RWPE1 (cell line): Measurements from ENCODE around the gene PRR33.

Source experiments
- CTCF ChIA-PET: fragments of 350-600 bp; sonication (Branson Sonifier 250); formaldehyde crosslinking; extraction: SDS; loops from one replicate; lab custom pipeline; 2021; lab: Yijun Ruan, JAX
- POLR2A ChIA-PET: fragments of 400-600 bp; formaldehyde crosslinking; extraction: SDS; loops from one replicate; lab custom pipeline; 2020; ENCODE audit warnings: antibody characterized with exemption; ENCODE audit not compliant: low non-redundant PET; lab: Yijun Ruan, JAX
- DNase-seq: peaks from one replicate; pipeline ENCODE4 v3.0.0; 2012; ENCODE audit warnings: low spot score
- H3K27ac ChIP-seq: fragments of 450-650 bp; 2 replicates; pipeline ENCODE4 v1.5.1; 2017
- TF ChIP-seq, protein P1 (sequence below): fragments of 450-650 bp; conservative IDR thresholded peaks from 2 replicates; pipeline ENCODE4 v1.5.1; 2017; ENCODE audit warnings: low read depth, mild to moderate bottlenecking

The PRR33 gene

GRCh38 chr11:1844221-1845094, 47.2 kb downstream of the PRR33 start:
- peak overlapping the region; percentile 97 for H3K27ac ChIP-seq
- no peak for DNase-seq
- ChIA-PET POLR2A (no interaction called here), CTCF (no interaction called here)
- TF ChIP-seq, protein P1, sequence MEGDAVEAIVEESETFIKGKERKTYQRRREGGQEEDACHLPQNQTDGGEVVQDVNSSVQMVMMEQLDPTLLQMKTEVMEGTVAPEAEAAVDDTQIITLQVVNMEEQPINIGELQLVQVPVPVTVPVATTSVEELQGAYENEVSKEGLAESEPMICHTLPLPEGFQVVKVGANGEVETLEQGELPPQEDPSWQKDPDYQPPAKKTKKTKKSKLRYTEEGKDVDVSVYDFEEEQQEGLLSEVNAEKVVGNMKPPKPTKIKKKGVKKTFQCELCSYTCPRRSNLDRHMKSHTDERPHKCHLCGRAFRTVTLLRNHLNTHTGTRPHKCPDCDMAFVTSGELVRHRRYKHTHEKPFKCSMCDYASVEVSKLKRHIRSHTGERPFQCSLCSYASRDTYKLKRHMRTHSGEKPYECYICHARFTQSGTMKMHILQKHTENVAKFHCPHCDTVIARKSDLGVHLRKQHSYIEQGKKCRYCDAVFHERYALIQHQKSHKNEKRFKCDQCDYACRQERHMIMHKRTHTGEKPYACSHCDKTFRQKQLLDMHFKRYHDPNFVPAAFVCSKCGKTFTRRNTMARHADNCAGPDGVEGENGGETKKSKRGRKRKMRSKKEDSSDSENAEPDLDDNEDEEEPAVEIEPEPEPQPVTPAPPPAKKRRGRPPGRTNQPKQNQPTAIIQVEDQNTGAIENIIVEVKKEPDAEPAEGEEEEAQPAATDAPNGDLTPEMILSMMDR: no peak

- peak overlapping the region; percentile 97 for H3K27ac ChIP-seq
- ChIA-PET CTCF (no interaction called here), POLR2A (no interaction called here)
- TF ChIP-seq, protein P1: no peak
- DNase-seq: no peak
Measured at GRCh38 chr11:1843796-1844195, 47.9 kb downstream of the PRR33 start.

DNA sequence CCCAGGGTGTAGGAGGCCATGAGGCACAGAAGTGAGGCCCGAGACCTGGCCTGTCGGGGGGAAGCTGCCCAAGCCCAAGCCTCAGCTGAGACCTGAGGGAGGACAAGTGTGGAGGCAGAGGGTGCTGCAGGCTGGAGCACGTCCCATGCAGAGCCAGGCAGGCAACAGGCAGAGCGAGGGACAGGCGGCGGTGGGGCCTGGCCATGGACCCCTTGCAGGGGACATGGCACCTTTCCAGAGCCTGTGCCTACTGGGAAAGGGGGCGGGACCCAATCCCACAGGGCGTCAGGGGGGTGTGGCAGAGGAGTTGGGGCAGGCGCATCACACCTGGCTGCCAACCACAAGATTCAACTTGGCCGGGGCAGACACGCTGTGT, 48.6 kb downstream of the PRR33 start:
- H3K27ac ChIP-seq: peak overlapping the region; percentile 97
- ChIA-PET POLR2A (no interaction called here), CTCF (interaction anchor here (0.6 to 1.2 kb wide), 2 partner anchors 11 to 111 kb away, joined by 3 read pairs; no protein-coding TSS in a partner anchor)
- TF ChIP-seq, protein P1: no peak
- no peak for DNase-seq

DNA sequence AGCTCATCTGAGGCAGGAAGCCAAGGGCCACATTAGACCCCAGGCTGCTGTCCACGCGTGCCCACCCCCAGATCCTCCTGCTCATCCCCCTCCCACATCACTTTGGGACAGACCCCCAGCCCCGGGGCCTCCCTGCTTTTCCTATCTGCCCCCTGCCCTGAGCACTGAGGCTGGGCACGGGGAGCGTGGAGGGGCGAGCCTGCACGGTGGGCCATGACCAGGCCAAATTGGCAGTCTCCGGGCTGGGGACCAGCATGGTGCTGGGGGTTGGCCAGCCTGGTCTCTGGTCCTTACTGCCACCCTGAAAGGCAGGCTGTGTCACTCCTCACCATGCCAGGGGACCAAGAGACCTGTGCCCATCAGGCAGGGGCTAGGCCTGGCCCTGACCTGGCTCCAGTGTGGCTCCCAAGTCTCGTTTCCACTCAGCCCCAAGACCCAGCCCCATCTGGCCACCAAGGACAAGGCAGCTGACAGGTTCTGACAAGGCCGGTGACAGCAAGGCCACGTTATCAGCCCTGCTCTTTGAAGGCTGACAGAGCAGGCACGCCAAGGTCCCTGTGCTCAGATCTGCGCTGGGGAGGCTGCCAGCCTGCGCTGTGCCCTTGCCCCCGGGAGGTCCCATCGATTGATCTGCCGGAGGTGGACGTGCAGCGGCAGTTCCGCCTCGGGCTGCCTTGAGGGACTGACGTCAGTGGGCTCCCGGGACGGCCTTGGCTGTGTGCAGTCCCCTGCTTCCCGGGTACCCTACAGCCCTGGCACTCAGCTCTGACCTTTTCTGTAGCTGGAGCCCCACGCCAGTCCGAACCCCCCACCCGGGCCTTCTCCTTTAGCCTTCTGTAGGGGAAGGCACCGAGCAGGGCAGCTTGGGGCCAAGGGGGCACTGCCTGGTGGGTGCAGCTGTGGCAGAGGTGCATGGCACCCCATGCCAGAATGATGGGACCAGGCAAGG, 49.3 kb downstream of the PRR33 start:
- ChIA-PET POLR2A (no interaction called here), CTCF (interaction anchor here (0.6 to 1.2 kb wide), 3 partner anchors 10 to 309 kb away, joined by 3 read pairs; no protein-coding TSS in a partner anchor)

GRCh38 chr11:1841511-1842148, 50.1 kb downstream of the PRR33 start:
- TF ChIP-seq, protein P1: no peak
- ChIA-PET POLR2A (no interaction called here), CTCF (interaction anchor here (0.6 to 1.2 kb wide), 2 partner anchors 41 to 310 kb away, joined by 3 to 5 read pairs; no protein-coding TSS in a partner anchor)
- H3K27ac ChIP-seq: peak overlapping the region; percentile 97
- no peak for DNase-seq

More for the DNA sequence above, 49.3 kb downstream of the PRR33 start:
- TF ChIP-seq, protein P1: no peak
- DNase-seq: no peak
- H3K27ac ChIP-seq: peak overlapping the region; percentile 97
